ENCODE results near the gene C19orf67.

The C19orf67 gene

DNA sequence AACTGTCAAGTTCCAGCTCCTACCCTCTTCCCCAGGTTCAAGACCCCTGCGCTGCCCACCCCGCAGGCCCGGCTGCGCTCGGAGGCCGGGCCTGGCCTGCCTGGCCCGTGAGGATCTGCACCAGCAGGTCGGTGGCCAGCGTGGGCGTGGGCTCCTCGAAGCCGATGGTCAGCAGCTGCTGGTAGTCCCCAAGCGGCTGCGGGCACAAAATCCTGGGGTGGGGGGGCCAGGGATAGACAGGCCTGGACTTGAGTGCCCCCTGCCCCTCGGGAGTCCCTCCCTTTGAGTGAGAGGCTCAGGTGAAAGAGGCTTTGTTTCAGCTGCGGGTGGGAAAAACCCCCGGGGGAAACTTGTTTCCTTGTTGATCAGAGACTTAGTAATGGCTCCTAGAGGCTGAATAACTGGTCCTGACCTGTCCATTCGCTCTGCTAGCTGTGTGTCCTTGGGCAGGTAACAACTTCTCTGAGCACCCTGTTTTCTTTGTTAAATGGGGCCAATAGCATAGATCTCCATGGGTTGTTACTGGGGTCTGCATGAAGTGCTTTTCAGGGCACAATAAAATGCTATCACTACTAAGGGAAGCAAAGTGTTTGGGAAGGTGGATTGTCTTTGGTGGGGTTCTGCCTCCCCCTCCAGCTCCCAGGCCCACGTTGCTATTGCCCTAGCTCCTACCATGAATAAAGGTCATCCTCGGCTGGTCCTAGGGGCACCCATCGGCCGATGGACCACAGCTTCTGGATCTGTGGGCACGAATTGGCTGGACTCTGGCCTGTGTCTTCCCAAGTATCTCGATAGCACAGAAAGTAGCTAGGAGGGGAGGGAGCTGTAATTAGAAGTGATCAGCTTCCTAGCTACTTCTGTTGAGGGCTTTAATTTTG lies 3.5 kb downstream of the C19orf67 start:
- peak; percentile 35 to 61 for DNase-seq

DNA sequence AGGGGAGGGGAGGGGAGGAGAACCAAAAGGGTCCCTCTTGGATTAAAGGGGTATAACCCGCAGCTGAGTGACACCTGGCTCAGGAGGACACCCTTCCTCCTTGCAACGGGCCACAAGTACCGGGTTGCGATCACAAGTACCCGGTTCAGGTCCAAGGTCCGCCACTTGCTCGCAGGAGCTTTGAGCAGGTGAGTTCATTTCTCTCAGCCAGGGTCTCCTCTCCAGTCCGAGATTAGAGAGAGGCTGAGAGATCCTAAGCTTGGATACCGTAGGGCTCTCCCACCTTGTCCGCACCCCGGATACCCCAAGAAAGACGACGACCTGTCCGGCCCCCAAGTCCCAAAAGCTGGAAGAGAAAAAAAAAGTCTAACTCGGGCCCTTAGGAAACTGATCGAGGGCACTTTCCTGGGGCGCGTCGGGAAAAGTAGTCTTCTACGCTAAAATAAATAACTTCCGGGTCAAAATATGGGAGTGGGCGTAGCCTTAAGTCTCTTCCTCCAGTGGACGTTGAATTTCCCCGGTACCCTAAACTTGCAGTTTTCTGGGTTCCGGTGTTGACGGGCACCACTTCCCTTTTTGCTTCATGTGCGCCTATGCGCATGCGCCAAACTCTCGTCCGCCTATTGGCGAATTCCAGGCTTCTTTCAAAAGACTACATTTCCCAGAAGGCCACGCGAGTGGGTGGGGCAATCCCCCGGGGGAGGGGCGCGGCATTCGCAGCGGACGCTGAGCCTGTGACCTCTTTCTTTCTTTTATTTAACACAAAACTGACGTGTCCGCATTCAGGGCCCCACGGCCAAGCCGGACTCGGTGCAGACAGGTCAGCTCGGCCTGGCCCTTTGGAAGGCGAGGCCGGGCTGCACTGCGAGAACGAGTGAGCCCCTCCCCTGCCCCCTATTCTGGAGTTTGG lies 4.4 kb downstream of the C19orf67 start:
- DNase-seq: peak; percentile 99 to 100

DNA sequence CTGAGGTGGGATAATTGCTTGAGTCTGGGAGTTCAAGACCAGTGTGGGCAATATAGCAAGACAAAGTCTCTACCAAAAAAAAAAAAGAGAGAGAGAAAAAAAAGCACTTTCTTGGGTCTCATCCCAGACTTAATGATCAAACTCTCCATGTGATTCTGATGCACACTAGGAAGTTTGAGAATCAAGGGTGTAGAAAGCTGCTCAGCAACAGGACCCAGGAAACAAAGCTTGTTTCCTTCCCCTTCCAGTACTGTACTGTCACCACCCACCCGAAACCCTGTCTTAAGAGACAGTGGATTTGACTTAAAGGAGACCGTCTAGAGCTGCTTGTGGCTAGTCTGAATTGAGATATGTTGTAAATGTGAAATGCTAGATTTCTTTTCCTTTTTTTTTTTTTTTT lies 7.2 kb downstream of the C19orf67 start:
- DNase-seq: no peak

DNA sequence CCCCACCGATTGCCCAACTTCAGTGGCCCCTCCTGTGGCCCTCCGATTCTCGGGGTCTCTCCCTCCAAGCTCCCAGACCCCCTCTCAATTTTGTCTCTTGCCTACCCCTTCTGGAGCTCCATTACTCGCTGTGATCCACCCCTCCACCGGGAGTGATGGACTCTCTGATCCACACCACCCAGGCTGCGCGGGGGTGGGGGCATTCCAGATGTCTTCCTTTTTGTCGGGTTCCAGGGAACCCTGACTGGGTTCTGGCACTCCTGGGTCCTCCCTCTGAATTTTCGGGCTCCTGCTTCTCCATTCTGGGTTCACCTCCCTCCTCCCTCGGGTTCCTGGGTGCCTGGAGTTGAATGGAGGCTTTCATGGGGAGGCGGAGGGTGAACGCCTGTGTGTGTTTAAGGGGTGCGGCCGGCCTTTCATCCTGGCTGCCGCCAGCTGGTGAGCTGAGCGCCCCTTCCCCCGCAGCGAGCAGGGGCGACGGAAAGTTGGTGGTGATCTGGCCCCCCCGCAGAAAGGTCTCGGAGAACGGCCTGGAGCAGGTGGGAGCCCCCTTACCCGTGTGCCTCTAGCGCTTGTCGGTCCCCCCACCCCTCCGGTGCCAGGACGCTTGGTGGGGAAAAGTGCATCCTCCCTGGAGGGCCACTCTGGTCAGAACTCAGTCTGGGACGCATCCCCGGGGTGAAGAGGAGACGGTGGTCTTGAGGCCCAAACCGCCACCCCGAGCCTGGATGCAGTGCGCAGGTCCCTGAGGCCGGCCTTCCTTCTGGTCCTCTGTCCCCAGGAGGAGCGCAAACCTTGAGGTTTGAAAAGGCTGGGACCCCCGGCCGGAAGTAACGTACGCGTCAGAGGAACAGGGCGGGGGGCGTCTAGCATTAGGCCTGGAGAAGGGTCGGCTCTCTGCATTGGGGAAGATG lies 11.4 kb downstream of the C19orf67 start:
- no peak for DNase-seq

DNA sequence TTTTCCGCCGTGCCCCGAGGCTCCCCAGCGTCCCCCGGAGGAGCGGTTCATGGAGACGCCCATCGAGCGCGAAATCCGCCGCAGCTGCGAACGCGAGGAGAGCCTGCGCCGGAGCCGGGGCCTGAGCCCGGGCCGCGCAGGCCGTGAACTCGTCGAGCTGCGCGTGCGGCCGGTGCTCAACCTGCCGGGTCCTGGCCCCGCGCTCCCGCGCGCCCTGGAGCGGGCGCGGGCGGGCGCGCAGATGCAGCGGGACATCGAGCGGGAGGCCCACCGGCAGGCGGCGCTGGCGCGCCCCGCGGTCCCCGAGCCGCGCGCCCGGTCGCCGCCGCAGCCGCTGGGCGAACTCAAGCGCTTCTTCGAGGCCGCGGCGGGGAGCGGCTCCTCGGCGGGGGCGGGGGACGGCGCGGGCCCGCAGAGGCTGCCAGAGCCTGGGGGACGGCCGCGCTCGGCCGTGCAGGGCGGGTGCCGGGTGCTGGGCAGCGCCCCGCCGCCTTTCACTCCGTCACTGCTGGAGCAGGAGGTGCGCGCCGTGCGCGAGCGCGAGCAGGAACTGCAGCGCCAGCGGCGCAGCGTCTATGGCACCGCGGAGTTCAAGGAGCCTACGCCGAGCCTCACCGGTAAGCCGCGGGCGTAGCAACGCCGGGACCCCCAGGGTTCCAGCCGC lies 12.2 kb downstream of the C19orf67 start:
- DNase-seq: peak; percentile 77 to 81

DNA sequence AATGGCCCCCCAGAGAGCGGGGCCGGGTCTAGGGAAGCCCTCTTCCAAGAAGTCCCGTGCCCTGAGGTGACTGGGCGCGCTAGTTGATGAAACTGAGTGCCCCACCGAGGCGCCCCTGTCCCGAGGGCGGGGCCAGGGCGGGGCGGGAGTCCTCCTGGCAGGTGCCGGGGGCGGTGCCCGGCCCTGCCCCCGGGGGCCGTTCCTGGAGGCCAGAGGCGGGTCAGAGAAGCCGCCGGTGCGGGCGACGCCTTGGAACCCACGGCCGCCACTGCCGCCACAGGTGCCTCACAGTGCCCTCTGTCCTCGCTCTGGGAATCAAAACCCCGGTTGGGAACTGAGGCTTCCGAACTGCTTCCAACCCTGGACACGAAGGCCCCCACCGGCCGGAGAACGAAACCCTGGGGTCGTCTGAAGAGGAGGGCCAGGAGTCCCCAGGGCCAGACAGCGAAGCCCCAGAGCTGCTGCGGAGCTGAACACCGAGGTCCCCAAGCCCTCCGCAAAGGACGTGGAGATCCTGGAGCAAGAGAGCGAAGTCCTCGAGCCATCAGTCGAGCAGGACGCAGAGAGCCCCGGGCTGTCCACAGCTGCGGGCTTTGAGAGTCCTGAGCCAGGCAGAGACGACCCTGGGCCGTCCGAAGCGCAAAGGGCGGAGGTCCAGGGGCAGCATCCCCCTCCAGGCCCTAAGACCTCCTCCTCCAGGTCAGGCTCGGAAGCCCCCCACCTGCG lies 12.9 kb downstream of the C19orf67 start, which contains the start of gene MISP3:
Gene MISP3, plus strand, starts transcription at position 252 of the 726 bp plus-strand sequence. CDS start 524 bp downstream, outside the sequence.
- DNase-seq: peak; percentile 27 to 37

DNA sequence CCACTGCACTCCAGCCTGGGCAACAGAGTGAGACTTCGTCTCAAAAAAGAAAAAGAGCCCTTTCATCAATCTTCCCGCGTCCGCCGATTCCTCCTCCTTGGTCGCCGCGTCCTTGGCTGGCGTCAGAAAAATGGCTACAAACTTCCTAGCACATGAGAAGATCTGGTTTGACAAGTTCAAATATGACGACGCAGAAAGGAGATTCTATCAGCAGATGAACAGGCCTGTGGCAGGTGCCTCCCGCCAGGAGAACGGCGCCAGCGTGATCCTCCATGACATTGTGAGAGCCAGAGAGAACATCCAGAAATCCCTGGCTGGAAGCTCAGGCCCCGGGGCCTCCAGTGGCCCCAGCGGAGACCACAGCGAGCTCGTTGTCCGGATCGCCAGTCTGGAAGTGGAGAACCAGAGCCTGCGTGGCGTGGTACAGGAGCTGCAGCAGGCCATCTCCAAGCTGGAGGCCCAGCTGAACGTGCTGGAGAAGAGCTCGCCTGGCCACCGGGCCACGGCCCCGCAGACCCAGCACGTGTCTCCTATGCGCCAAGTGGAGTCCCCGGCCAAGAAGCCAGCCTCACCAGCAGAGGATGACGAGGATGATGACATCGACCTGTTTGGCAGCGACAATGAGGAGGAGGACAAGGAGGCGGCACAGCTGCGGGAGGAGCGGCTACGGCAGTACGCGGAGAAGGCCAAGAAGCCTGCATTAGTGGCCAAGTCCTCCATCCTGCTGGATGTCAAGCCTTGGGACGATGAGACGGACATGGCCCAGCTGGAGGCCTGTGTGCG lies 15.1 kb downstream of the C19orf67 start:
- no peak for DNase-seq

DNA sequence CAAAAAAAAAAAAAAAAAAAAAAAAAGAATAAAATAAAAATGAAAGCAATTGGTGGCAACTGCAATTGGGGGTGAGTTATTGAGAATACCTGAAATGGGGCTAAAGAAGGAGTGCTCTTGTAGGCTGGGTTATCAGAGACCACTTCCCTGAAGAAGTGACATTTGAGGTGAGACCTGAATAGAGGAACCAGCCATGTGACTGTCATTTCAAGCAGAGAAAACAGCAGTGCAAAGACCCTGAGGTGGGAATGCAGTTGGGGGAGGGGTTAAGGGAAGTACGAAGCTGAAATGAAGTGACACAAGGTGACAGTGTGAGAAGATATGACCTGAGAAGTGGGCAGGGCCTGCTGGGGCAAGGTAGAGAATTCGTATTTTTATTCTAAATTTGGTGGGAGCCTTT lies 19.4 kb downstream of the C19orf67 start:
- DNase-seq: no peak

DNA sequence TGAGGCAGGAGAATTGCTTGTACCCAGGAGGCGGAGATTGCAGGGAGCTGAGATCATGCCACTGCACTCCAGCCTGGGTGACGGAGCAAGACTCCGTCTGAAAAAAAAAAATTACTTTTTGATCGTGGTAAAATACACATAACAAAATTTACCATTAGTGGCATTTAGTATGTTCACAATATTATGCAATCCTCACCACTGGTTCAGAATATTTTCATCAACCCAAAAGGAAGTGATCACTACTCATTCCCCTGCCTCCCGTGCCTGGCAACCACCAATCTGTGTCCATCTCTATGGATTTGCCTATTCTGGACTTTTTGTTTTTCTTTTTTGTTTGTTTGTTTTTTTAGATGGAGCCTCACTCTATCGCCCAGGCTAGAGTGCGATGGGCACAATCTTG lies 22.5 kb downstream of the C19orf67 start:
- DNase-seq: no peak

DNA sequence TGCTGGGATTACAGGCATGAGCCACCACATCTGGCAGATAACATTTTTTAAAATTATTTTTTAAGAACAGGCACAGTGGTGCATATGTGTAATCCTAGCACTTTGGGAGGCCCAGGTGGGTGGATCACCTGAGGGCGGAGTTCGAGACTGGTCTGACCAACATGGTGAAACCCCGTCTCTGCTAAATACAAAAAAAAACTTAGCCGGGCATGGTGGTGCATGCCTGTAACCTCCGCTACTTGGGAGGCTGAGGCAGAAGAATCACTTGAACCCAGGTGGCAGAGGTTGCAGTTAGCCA lies 23.1 kb downstream of the C19orf67 start:
- DNase-seq: no peak

DNA sequence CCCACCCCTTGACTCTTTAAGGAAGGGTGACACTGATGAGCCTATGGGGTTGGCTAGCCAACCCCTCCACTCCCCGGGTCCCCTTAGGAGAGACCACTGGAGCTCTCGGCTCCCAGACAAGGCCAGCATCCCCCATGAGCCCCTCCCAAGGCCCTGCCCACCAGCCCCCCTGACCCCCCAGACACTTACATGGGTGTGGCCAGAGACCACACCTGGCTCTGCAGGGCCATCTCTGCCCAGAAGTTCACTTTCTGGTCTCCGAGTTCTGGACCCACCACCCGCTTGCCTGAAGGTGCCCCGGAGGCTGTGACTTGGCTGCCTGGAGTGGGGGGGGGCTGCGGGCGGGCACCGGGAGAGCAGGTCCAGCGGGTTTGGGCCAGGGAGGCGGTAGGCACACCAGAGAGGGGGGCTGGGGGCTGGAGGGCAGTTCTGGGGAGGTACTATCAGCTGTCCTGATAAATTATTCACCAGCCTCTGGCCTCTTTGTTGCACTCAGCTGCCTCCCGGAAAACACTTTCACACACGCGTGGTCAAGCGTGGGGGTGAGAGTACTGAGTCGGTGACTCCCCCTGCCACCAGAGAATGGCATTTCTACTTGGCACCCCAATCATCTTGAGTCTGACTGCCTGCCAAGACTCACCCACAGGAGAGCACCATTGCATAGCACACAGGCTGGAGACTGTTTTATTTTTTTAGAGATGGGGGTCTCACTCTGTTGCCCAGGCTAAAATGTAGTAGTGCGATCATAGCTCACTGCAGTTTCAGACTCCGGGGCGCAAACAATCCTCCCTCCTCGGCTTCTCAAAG lies 23.6 kb downstream of the C19orf67 start, which contains the start of gene PALM3:
Gene PALM3, minus strand, starts transcription at position 326 of the 807 bp plus-strand sequence. Its CDS starts 96 bp downstream, at position 230.
- DNase-seq: no peak

DNA sequence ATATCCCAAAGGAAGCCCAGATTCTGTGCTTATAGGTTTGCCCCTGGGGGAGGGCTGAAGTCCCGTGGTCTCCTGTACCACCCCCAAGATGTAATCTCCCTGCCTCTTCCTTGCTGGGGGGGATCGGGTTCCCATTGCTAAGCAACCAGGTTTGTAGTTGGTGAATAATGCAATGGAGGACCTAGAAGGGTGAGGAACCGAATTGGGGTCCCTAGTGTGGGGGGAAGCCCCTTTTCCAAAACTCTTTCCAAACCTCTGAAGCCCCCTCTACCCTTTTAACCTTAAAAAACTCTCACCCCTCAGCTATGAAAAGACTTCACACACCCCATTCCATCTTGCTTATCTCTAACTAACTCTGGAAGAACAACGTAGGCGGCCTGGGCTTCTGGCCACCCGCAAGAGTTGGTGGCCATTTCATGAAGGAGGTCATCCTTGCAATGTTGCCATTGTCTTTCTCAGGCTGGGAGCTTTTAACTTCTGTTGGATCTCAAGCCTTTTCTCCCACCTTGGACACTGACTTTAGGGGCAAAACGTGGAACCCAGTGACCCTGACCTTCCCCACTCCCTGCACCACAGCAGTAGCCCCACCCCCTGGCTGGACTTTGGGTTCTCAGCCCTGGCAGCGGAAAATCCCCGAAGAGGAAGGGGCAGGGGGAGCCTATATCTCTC lies 24.4 kb downstream of the C19orf67 start:
- no peak for DNase-seq

DNA sequence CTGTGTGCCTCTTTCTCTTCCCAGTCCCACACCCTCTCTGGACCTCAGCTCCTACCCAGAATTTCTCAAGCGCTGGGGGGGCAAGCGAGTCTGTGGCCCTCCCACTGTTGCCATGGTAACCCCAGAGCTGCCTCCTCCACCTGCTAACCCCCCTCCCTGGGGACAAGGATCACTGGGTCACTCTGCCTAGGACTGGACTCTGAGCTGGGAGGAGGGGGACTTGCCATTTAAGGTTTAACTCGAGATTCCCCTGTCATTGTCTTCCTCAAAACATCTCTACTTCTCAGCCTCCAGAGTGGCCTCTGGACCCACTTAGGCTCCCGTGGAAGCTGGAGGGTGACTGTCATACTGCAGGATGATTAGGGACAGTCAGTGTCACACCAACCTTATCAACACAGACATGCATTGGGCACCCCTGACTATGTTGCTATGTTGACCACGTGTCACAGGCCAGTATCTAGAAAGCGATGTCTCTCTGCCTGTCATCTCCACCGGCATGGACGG lies 25.9 kb downstream of the C19orf67 start:
- no peak for DNase-seq

DNA sequence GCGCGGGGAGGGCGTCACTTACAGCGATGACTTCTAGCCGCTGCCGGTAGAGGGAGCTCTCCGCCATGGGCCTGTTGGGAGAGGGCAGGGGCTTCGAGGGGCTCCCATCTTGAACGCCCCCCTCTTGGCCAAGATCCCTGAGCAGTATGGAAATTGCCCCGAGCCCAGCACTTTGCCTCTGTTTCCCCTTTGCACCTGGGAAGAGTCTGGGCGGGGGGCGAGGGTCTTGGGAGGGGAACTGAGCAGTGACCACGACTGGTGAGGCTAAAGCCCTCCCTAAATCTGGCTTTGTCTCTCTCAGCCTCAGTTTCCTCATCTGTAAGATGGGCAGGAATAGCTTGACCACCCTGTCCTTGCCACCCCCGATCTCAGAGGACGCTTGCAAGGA lies 26.5 kb downstream of the C19orf67 start:
- DNase-seq: peak; percentile 44 to 48

DNA sequence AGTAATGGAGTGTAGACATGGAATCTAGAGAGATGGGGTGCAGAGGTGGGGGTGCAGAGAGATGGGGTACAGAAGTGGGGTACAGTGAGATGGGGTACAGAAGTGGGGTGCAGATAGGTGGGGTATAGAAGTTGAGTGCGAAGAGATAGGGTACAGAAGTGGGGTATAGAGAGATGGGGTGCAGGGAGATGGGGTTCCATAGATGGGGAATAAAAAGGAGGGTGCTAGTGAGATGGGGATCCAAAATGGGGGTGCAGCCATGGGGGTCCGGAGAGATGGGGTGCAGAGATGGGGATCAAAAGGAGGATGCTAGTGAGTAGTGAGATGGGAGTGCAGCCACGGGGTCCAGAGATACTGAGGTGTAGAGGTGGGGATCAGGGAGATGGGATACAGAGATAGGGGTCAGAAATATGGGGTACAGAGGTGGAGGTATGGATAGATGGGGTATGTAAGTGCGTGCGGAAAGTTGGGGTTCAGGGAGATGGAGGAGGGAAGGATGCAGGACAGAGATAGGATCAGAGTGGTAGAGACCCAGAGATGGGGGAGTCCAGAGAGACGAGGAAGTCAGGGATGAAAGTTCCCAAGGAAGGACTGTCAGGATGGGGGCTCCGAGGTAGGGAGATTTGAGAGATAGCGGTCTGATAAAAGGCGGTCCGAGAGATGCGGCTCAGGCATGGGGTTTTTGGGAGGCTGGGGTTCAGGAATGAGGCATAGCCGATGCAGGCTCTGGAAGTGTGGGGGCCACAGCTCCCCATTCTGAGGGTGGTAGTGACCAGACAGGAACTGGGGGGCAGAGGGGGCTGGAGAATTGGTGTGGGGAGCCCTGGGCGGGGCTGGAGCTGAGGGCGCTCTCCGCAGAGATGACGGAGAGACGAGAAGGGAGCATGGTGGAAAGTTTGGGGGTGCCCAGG lies 27.1 kb downstream of the C19orf67 start:
- DNase-seq: no peak

DNA sequence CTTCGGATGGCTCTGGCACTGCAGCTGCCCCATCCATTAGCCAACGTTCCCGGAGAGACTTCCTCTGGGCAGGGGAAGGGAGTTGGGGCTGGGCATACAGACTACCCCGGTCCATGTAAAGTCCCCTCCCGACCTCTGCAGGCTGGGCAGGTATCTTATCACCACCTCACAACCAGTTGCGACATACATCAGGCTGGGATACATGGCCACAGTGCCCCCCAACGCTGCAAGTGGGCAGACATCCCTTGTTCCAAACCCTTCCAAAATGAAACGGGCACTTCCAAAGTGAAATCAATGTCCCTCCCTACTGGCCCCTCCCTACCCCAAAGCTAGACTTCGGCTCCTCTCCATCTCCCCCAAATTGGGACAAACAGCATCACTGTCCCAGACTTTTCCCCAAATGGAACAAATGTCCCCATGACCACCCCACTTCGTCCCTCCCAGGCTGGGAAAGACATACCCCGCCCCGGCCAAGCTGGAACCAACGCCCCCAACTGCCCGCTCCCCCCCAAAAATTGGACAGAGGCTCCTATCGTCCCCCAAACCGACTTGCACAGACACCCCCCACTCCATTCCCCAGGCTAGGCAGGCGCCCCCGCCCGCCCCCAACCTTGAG lies 28.7 kb downstream of the C19orf67 start:
- DNase-seq: no peak

DNA sequence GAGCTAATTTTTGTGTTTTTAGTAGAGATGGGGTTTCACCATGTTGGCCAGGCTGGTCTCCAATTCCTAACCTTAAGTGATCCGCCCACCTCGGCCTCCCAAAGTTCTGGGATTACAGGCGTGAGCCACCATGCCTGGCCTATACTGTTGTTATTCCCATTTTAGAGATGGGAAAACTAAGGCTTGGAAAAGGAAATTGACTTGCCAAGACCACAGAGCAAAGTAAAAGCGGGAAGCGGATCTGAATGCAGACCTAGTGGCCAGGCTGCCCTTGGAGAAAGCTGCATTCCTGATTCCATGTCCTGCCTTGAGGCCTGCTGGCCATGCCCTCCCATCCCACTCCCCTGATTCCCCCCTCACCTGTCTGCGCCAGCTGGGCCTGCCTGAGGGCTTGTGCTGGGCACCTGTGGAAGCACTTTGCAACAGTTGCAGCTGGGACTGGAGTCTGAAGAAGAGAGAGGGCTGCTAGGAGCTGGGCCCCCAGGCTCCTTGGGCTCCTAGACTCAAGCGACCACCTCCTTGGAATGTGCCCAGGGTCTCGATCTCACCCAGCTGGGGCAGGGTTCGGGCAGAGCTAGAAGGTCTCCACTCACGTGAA lies 29.4 kb downstream of the C19orf67 start:
- no peak for DNase-seq
